Measurements from ENCODE around the gene HDAC4.

HDAC4 gene

DNA sequence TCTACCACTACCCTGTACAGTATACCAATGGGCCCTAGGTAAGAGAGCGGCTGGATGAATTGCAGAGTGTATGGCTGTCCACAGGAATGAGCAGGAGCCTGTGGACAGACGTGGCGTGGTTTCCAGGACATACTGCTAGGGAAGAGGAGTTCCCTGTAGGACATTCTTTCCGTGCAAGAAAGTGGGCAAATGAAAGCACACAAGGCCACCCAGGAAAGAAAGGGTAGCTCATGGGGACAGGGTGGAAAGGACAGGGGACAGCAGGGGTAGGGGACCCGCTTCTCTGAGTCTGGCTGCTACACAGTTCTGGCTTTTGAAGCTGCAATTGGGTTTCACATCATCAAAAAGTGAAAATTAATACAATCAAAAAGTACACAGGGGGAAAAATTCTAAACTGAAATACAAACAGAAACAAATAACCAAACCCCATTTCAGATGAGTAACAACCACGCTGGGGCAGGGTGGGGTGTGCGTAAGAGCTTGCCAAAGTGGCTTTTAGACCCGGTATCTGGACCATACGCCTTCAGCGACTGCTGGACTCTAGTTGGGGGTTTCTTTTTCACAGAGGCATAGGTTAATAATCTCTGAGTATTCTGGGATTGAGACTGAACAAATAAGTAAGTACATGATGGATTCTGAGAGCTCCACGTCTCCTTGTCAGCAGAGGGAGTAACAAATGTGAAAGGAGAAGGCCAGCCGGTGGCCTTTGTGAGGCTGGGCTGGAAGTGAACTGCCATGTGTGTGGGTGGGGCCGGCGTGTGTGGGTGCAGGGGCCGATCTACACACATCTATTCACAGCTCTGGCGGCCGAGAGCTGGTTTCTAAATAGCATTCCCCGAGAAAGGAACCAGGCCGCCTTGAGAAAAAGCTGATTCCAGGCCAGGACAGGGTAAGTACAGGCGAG is 84.0 kb downstream of the HDAC4 start:
- Histone ChIP-seq H3K27me3 (ENCODE audit: control insufficient read depth, insufficient read depth, low read length) (no peaks in the 10 kb centered on the region), H3K9ac (ENCODE audit: low read length) (peak overlapping the region; percentile 37), H3K4me3 (ENCODE audit: low read length) (no peak overlapping the region), H3K9me3 (ENCODE audit: control insufficient read depth, low read length) (no peaks in the 10 kb centered on the region), H3K4me1 (ENCODE audit: control insufficient read depth, insufficient read depth, low read length) (peaks cover 25% of the 10 kb centered on the region), H3K36me3 (ENCODE audit: control insufficient read depth, insufficient read depth, low read length) (no peaks in the 10 kb centered on the region)

- Histone ChIP-seq H3K9me3 (ENCODE audit: control insufficient read depth, low read length) (no peaks in the 10 kb centered on the region), H3K4me1 (ENCODE audit: control insufficient read depth, insufficient read depth, low read length) (peaks cover 30% of the 10 kb centered on the region), H3K36me3 (ENCODE audit: control insufficient read depth, insufficient read depth, low read length) (no peaks in the 10 kb centered on the region), H3K4me3 (ENCODE audit: low read length) (no peak overlapping the region), H3K27me3 (ENCODE audit: control insufficient read depth, insufficient read depth, low read length) (no peaks in the 10 kb centered on the region), H3K9ac (ENCODE audit: low read length) (no peak overlapping the region)
These were observed 85.5 kb downstream of the HDAC4 start for GRCh38 chr2:239315308-239315707.

- no peaks in the 10 kb centered on the region for H3K36me3 ChIP-seq (ENCODE audit: control insufficient read depth, insufficient read depth, low read length)
- no peak overlapping the region for H3K4me3 ChIP-seq (ENCODE audit: low read length)
- no peaks in the 10 kb centered on the region for H3K27me3 ChIP-seq (ENCODE audit: control insufficient read depth, insufficient read depth, low read length)
- H3K4me1 ChIP-seq (ENCODE audit: control insufficient read depth, insufficient read depth, low read length) = peaks cover 22% of the 10 kb centered on the region
- no peak overlapping the region for H3K9ac ChIP-seq (ENCODE audit: low read length)
- no peaks in the 10 kb centered on the region for H3K9me3 ChIP-seq (ENCODE audit: control insufficient read depth, low read length)
These were observed 87.0 kb downstream of the HDAC4 start for GRCh38 chr2:239313776-239314175.

- Histone ChIP-seq H3K9me3 (ENCODE audit: control insufficient read depth, low read length) (no peaks in the 10 kb centered on the region), H3K36me3 (ENCODE audit: control insufficient read depth, insufficient read depth, low read length) (no peaks in the 10 kb centered on the region), H3K4me1 (ENCODE audit: control insufficient read depth, insufficient read depth, low read length) (peaks cover 21% of the 10 kb centered on the region), H3K4me3 (ENCODE audit: low read length) (no peak overlapping the region), H3K9ac (ENCODE audit: low read length) (no peak overlapping the region), H3K27me3 (ENCODE audit: control insufficient read depth, insufficient read depth, low read length) (no peaks in the 10 kb centered on the region)
These were observed 87.8 kb downstream of the HDAC4 start for GRCh38 chr2:239312741-239313667.

DNA sequence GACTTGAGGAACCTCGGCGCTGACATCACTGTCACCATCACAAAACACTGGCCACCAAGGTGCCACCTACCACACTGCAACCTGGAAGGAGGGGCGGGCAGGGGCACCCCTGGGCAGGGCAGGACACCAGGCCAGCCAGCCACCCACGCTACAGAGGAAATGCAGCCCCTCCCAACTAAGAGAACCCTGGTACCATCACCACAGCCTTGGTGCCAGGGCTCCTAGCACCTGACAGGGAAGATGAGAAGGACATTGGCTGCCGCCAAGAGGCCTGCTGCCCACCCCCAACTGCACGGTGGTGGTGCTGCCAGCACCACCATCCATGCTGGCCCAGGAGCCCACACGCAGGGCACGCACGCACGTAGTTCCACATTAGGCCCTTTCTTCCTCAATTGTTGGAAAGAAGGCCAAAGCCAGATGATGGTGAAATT is 88.7 kb downstream of the HDAC4 start:
- Histone ChIP-seq H3K4me1 (ENCODE audit: control insufficient read depth, insufficient read depth, low read length) (peaks cover 13% of the 10 kb centered on the region), H3K9ac (ENCODE audit: low read length) (no peak overlapping the region), H3K4me3 (ENCODE audit: low read length) (no peak overlapping the region)

DNA sequence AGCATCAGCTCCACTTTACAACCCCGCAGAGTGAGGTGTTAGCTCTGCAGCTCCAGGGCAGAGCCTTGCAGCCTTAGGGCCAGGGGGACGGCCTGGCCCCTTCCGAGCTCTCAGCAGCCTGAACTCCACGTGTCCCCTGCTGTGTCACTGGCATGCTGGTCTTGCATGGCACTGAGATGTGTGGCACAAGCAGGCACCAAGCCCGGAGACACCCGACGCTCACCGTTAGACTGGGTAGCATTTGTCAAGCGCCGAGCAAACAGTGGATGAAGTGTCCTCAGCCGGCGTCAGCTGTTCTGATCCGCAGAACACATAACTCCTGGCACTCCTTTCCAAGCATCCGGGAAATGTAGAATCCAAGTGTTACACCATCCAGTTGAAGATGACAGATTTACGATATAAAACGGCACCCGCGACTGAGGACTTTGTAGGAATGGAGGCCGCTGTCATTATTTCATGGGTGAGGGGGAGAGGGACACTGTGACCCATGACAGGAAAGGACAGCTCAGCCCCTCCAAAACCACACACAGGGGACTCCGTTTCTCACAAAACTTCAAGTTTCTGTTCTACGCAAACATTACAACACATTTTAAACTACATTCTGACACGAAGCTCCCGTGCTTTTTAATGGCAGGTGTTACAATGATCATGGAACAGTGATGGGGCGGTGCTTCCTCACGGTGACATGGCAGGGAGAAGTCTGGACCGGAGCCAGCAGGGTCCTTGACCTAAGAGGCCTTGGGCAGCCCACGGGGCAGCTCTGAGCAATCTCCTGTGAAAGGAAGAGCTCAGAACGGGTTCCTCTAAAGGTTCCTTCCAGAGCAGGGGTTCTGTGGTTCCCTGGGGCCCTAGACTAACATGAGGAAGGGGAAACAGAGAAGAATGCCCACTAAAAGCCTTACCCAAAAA is 89.4 kb downstream of the HDAC4 start:
- Histone ChIP-seq H3K27me3 (ENCODE audit: control insufficient read depth, insufficient read depth, low read length) (no peaks in the 10 kb centered on the region), H3K36me3 (ENCODE audit: control insufficient read depth, insufficient read depth, low read length) (no peaks in the 10 kb centered on the region), H3K9me3 (ENCODE audit: control insufficient read depth, low read length) (no peaks in the 10 kb centered on the region), H3K9ac (ENCODE audit: low read length) (no peak overlapping the region), H3K4me3 (ENCODE audit: low read length) (no peak overlapping the region), H3K4me1 (ENCODE audit: control insufficient read depth, insufficient read depth, low read length) (peaks cover 6% of the 10 kb centered on the region)

More for the DNA sequence above, 88.7 kb downstream of the HDAC4 start:
- Histone ChIP-seq H3K36me3 (ENCODE audit: control insufficient read depth, insufficient read depth, low read length) (no peaks in the 10 kb centered on the region), H3K27me3 (ENCODE audit: control insufficient read depth, insufficient read depth, low read length) (no peaks in the 10 kb centered on the region), H3K9me3 (ENCODE audit: control insufficient read depth, low read length) (no peaks in the 10 kb centered on the region)

DNA sequence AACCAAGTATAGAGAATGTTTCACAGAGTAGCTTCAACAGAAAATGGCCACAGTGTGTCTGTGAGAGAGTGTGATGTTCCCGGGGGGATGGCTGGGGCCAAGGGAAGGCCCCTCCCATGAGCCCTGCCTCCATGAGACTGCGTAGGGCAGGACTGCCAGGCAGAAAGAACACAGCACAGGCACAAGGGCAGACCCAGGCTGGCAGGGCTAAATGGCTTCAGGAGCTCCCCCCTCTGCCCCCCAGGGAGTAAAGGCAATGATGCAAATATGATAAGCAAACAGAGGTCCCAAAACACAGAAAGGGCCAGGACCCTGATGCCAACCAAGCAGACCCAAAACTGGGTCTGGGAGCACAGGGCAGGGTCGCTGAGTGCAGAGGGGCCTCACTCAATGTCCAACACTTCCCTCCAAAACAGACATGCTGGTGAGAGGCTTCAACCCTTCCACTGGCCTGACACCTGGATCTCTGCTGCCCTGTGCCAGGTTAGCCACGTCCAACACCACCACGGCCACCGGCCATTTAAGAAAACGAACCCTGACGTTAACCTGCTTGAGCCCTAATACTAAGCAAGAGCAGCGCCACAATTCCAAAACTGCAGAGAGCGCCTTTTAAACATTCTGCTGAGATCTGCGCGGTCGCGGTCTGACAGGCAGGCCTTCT is 90.3 kb downstream of the HDAC4 start:
- H3K27me3 ChIP-seq (ENCODE audit: control insufficient read depth, insufficient read depth, low read length) = no peaks in the 10 kb centered on the region
- H3K4me3 ChIP-seq (ENCODE audit: low read length) = no peak overlapping the region
- H3K36me3 ChIP-seq (ENCODE audit: control insufficient read depth, insufficient read depth, low read length) = no peaks in the 10 kb centered on the region
- peak overlapping the region; percentile 16 for H3K9ac ChIP-seq (ENCODE audit: low read length)
- H3K9me3 ChIP-seq (ENCODE audit: control insufficient read depth, low read length) = no peaks in the 10 kb centered on the region
- peaks cover 5% of the 10 kb centered on the region for H3K4me1 ChIP-seq (ENCODE audit: control insufficient read depth, insufficient read depth, low read length)

- Histone ChIP-seq H3K4me1 (ENCODE audit: control insufficient read depth, insufficient read depth, low read length) (peaks cover 7% of the 10 kb centered on the region), H3K4me3 (ENCODE audit: low read length) (no peak overlapping the region), H3K27me3 (ENCODE audit: control insufficient read depth, insufficient read depth, low read length) (no peaks in the 10 kb centered on the region), H3K9me3 (ENCODE audit: control insufficient read depth, low read length) (no peaks in the 10 kb centered on the region), H3K36me3 (ENCODE audit: control insufficient read depth, insufficient read depth, low read length) (no peaks in the 10 kb centered on the region), H3K9ac (ENCODE audit: low read length) (no peak overlapping the region)
These were observed 91.2 kb downstream of the HDAC4 start for GRCh38 chr2:239309398-239310245.

DNA sequence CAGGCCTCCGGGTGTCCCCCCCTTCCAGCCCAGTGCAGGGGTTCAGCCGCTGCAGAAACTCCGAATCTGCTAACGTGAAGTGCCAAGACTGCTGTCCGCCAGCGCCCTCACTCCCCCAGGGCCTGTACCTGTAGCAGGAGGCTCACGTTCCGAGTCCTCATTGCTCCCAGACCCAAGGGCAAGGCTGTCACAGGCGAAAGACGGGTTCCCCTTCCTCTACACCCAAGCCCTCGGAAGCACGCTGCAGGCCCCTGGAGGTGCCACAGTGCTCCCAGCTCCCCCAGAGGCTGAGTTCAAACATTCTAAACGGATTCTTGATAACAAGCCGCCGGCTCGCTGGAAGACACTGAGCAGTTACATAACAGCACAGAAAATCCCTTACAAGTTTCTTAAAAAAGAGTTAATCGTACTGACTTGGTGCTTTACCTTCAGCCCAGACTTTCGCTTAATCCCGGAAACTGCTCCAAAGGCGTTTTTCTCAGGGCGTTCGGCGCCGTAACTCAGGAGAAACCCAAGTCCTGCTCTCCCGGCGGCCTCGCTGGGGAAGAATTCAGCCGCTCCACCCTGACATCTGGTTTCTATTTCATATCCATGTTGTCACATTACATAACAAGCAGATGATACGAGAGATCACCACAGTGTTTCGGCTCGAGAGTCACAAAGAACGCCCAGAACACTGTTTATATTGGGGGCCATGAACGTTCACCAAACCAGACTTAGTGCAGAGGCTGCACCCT is 92.0 kb downstream of the HDAC4 start:
- Histone ChIP-seq H3K9ac (ENCODE audit: low read length) (peak overlapping the region; percentile 14), H3K27me3 (ENCODE audit: control insufficient read depth, insufficient read depth, low read length) (no peaks in the 10 kb centered on the region), H3K4me1 (ENCODE audit: control insufficient read depth, insufficient read depth, low read length) (peaks cover 14% of the 10 kb centered on the region), H3K4me3 (ENCODE audit: low read length) (no peak overlapping the region), H3K9me3 (ENCODE audit: control insufficient read depth, low read length) (no peaks in the 10 kb centered on the region), H3K36me3 (ENCODE audit: control insufficient read depth, insufficient read depth, low read length) (no peaks in the 10 kb centered on the region)

DNA sequence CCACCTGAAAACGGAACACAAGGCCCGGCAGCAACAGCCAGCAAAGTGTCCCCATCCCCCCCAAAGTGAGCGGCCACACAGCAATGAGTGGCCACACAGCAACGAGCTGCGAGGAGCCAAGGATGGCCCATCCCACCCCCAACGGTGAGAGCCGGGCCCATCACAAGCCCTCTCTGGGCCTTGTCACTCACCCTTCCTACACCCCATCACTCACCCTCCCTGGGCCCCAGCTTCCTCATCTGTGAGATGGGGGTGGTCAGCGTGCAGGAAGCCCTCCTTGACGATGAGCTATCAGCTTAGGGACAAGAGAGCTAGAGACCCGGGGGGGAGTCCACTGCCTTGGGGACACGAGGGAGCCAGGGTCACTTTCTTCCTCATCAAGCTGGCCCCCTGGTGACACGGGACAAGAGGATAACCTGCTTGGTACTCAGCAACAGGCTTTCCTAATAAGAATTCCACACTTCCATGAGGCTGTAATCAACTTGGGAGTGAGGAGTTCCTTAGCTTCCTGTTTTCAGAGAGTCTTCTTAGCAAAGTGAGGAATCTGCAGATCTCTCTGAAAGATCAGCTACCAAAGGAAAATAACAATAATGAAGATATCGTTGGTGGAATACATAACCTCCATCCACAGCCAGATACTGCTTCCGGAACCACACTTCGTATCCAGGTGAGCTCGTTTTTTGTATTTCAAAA is 92.8 kb downstream of the HDAC4 start:
- Histone ChIP-seq H3K9ac (ENCODE audit: low read length) (no peak overlapping the region), H3K4me1 (ENCODE audit: control insufficient read depth, insufficient read depth, low read length) (peaks cover 20% of the 10 kb centered on the region), H3K4me3 (ENCODE audit: low read length) (no peak overlapping the region), H3K9me3 (ENCODE audit: control insufficient read depth, low read length) (no peaks in the 10 kb centered on the region), H3K36me3 (ENCODE audit: control insufficient read depth, insufficient read depth, low read length) (no peaks in the 10 kb centered on the region), H3K27me3 (ENCODE audit: control insufficient read depth, insufficient read depth, low read length) (no peaks in the 10 kb centered on the region)

All from mucosa of stomach (tissue), 1 donor.